ENCODE data around the gene MAST4.

Gene MAST4

DNA sequence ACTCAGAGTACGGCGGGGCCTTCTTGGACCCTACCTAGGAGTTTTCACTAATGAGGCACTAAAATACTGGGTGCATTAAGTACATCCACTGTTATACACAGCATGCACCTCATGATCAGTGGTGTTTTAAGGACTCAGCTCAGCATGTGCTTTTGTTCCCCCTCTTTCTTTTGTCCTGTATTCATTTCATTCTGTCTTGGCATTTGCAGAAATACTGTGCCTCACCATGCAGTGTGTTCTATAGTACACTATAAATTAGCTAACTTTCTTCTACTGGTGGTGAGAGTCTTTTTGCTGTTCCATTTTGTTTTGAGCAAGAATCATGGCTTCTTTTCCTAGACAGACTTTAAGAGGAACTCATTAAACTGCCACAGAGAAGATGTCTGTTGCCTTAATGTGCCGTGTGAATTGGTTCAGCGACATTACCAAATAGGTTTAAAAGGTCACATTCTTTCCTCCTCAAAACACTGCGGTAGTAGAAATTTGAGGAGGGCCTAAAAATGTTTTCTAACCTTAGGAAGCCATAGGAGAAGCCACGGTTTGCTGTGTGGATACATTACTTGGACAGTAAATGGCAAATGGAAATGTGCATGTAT lies 276.6 kb downstream of the MAST4 start:
- H3K27me3 ChIP-seq (replicated peaks; ENCODE audit: control insufficient read depth, insufficient read depth, low read length, poor library complexity, severe bottlenecking) = no peaks in the 10 kb centered on the region
- no peaks in the 10 kb centered on the region for H3K9me3 ChIP-seq (ENCODE audit: control insufficient read depth, low read length)
- no peak for DNase-seq
- no peak overlapping the region for H3K27ac ChIP-seq (ENCODE audit: insufficient read depth, low read length, poor library complexity, severe bottlenecking)
- no peaks in the 10 kb centered on the region for H3K36me3 ChIP-seq (ENCODE audit: control insufficient read depth, insufficient read depth, low read length)
- no peak overlapping the region for H3K4me3 ChIP-seq (ENCODE audit: insufficient read depth, low read depth, low read length, poor library complexity, severe bottlenecking)
- no peaks in the 10 kb centered on the region for H3K4me1 ChIP-seq (ENCODE audit: control insufficient read depth, insufficient read depth, low read length, poor library complexity, severe bottlenecking)

DNA sequence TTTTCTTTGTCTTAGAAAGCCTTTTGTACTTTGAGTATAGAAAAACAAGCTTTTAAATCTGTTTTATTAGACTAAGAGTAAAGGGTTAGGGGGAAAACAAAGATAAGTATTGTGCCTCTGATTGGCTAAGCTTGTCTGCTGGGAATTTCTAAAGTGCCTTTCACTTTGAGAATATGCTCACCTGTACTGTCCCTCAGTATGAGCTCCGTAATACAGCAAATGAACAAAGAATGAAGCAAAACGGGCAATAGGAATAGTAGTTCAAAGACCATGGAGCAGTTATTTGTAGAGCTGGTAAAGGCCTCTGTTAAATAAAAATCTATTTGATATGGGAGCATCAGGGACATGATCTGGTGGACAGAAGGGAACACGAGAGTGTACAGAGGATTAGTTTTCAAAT lies 277.8 kb downstream of the MAST4 start:
- Histone ChIP-seq H3K36me3 (ENCODE audit: control insufficient read depth, insufficient read depth, low read length) (no peaks in the 10 kb centered on the region), H3K9me3 (ENCODE audit: control insufficient read depth, low read length) (no peaks in the 10 kb centered on the region), H3K4me3 (ENCODE audit: insufficient read depth, low read depth, low read length, poor library complexity, severe bottlenecking) (no peak overlapping the region), H3K27me3 (replicated peaks; ENCODE audit: control insufficient read depth, insufficient read depth, low read length, poor library complexity, severe bottlenecking) (no peaks in the 10 kb centered on the region), H3K27ac (ENCODE audit: insufficient read depth, low read length, poor library complexity, severe bottlenecking) (no peak overlapping the region), H3K4me1 (ENCODE audit: control insufficient read depth, insufficient read depth, low read length, poor library complexity, severe bottlenecking) (no peaks in the 10 kb centered on the region)
- no peak for DNase-seq

DNA sequence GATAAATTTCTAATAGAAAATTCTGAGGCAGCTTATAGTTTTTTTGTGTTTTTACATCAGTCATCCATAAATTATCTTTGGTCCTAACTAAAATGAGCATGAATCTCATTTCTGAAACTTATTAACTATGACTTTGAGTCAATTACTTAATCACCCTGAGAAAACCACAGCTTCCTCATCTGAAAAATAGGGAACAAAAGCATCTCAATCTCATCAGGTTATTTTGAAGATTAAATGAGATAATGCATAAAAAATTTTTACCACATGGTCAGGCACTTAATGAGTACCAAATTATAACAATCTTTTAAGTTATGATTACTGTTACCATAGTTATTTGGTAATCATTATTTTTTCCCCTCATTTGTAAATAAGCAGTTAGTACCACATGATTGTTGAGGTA lies 279.1 kb downstream of the MAST4 start:
- no peaks in the 10 kb centered on the region for H3K4me1 ChIP-seq (ENCODE audit: control insufficient read depth, insufficient read depth, low read length, poor library complexity, severe bottlenecking)

DNA sequence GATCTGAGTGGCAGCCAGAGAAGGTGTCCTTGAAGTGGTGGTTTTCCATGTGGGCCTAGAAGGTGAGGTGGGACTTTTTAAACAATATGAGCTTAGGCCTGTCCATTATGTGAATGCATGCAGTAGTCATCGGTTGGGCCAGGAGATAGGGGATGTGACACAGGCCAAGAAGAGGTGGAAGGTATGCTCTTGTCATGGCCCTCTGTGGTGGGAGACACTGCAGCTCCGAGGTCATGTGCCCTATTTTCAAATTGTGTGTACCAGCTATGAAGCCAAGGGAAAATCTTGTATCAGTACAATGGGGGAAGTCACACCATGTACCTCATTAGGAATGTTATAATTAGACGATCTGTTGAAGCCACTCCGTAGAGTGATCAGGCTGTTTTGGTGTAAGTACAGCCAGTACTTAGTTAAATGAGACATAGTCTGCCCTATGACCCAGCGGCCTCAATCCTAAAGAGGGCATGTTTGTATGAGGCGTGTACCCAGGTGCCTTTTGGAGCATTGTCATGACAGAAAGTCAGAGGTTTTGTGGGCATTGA lies 280.1 kb downstream of the MAST4 start:
- Histone ChIP-seq H3K4me1 (ENCODE audit: control insufficient read depth, insufficient read depth, low read length, poor library complexity, severe bottlenecking) (no peaks in the 10 kb centered on the region), H3K9me3 (ENCODE audit: control insufficient read depth, low read length) (no peaks in the 10 kb centered on the region), H3K27ac (ENCODE audit: insufficient read depth, low read length, poor library complexity, severe bottlenecking) (no peak overlapping the region), H3K27me3 (replicated peaks; ENCODE audit: control insufficient read depth, insufficient read depth, low read length, poor library complexity, severe bottlenecking) (no peaks in the 10 kb centered on the region), H3K36me3 (ENCODE audit: control insufficient read depth, insufficient read depth, low read length) (no peaks in the 10 kb centered on the region), H3K4me3 (ENCODE audit: insufficient read depth, low read depth, low read length, poor library complexity, severe bottlenecking) (no peak overlapping the region)
- no peak for DNase-seq

More for the DNA sequence above, 279.1 kb downstream of the MAST4 start:
- Histone ChIP-seq H3K36me3 (ENCODE audit: control insufficient read depth, insufficient read depth, low read length) (no peaks in the 10 kb centered on the region), H3K4me3 (ENCODE audit: insufficient read depth, low read depth, low read length, poor library complexity, severe bottlenecking) (no peak overlapping the region), H3K27me3 (replicated peaks; ENCODE audit: control insufficient read depth, insufficient read depth, low read length, poor library complexity, severe bottlenecking) (no peaks in the 10 kb centered on the region), H3K27ac (ENCODE audit: insufficient read depth, low read length, poor library complexity, severe bottlenecking) (no peak overlapping the region), H3K9me3 (ENCODE audit: control insufficient read depth, low read length) (no peaks in the 10 kb centered on the region)
- no peak for DNase-seq

DNA sequence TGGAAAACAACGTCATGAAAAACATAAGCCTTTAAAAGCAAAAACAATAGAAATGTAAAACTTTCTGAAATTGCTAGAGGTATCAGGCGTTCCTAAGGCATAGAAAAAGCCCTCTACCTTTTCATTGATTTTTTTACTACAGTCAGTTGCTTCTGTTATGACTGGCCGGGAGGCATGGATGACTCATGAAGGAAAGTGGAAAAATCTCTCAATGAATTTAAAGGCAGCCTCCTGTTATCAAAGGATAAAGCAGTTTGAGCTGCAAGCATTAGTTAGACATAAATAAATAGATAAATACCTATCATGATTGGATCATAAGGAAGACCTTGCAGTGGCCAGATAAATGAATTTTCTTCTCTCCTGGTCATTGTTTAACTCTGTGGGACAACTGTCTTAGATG lies 281.6 kb downstream of the MAST4 start:
- Histone ChIP-seq H3K27ac (ENCODE audit: insufficient read depth, low read length, poor library complexity, severe bottlenecking) (no peak overlapping the region), H3K27me3 (replicated peaks; ENCODE audit: control insufficient read depth, insufficient read depth, low read length, poor library complexity, severe bottlenecking) (no peaks in the 10 kb centered on the region), H3K9me3 (ENCODE audit: control insufficient read depth, low read length) (no peaks in the 10 kb centered on the region), H3K36me3 (ENCODE audit: control insufficient read depth, insufficient read depth, low read length) (no peaks in the 10 kb centered on the region), H3K4me1 (ENCODE audit: control insufficient read depth, insufficient read depth, low read length, poor library complexity, severe bottlenecking) (no peaks in the 10 kb centered on the region), H3K4me3 (ENCODE audit: insufficient read depth, low read depth, low read length, poor library complexity, severe bottlenecking) (no peak overlapping the region)
- DNase-seq = no peak

DNA sequence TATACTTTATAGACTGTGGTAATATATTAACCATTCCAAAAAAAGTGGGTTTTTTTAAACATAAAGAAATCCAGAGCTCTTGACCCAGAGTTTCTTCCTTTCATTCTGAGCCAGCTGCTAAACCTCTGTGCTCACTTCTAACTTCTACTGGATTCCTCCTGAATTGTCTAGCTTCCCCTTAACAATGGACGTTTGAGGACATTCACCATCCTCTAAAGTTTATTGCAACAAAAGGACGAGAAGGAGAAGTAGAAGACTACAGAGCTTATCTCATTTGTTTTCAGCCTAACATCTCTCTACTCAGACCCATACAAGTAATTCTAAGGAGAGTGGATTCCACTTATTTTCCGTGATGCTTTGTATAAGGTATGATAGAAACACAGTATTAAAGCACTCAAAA lies 284.2 kb downstream of the MAST4 start:
- Histone ChIP-seq H3K4me1 (ENCODE audit: control insufficient read depth, insufficient read depth, low read length, poor library complexity, severe bottlenecking) (no peaks in the 10 kb centered on the region), H3K27ac (ENCODE audit: insufficient read depth, low read length, poor library complexity, severe bottlenecking) (no peak overlapping the region), H3K36me3 (ENCODE audit: control insufficient read depth, insufficient read depth, low read length) (no peaks in the 10 kb centered on the region), H3K27me3 (replicated peaks; ENCODE audit: control insufficient read depth, insufficient read depth, low read length, poor library complexity, severe bottlenecking) (no peaks in the 10 kb centered on the region), H3K9me3 (ENCODE audit: control insufficient read depth, low read length) (no peaks in the 10 kb centered on the region), H3K4me3 (ENCODE audit: insufficient read depth, low read depth, low read length, poor library complexity, severe bottlenecking) (no peak overlapping the region)
- DNase-seq = no peak

DNA sequence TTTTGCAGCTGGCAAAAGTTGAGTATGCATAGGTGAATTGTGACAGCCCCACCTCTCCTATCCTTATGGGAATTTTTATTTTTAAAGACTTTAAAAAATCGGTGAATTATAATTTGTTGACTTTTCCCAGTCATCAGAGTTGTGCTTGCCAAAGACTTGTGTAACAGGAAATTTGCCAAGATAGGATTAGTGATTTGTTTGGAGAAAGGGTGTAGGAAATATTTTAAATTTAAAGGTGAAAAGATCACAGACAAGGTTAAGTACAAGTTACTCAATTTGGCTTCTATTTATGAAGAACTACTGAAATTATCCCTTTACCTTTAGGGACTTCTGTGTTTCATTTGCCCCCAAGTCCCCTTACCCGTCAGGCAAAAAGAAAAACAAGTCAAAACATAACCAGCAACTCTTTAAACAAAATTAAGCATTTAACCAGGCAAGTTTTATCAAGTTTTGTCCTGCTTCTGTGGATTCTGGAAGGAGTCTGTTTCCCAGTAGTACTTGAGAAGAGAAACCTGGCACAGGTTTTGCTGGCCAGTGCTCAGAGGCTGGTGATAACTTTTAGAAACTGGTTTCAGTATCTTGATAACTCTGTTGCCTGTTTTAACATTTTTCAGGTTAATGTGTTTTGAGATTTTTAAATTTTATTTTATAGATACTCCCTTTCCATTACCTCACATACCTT lies 285.4 kb downstream of the MAST4 start:
- Histone ChIP-seq H3K4me3 (ENCODE audit: insufficient read depth, low read depth, low read length, poor library complexity, severe bottlenecking) (no peak overlapping the region), H3K36me3 (ENCODE audit: control insufficient read depth, insufficient read depth, low read length) (no peaks in the 10 kb centered on the region), H3K9me3 (ENCODE audit: control insufficient read depth, low read length) (no peaks in the 10 kb centered on the region), H3K27ac (ENCODE audit: insufficient read depth, low read length, poor library complexity, severe bottlenecking) (no peak overlapping the region), H3K27me3 (replicated peaks; ENCODE audit: control insufficient read depth, insufficient read depth, low read length, poor library complexity, severe bottlenecking) (no peaks in the 10 kb centered on the region), H3K4me1 (ENCODE audit: control insufficient read depth, insufficient read depth, low read length, poor library complexity, severe bottlenecking) (no peaks in the 10 kb centered on the region)
- no peak for DNase-seq

DNA sequence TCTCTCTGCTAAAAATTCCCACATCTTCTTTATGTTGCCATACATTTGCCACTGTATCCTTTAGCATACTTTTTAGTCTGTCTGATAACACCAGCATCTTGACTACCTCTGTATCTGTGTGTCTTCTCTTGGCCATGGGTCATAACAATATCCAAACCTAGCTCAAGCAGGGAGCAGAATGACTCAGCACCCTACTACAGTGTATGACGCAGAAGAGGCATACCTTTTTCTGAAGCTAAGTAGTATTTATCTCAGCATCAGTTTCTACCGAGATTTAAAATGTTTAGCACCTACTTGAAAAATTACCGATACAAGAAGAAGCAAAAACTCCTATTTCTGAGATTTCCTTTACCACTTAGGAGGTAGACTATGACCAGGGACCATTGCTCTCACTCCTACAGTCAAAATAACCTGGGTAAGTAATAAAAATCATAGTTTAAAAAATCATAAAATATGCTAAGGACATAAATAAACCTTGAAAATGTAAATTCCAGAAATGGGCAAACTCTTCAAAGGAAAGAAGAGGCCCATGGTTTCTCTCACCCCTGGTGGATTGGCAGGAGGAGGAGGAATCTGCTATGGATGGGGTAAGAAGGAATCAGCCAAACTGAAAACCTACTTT lies 286.5 kb downstream of the MAST4 start:
- no peaks in the 10 kb centered on the region for H3K4me1 ChIP-seq (ENCODE audit: control insufficient read depth, insufficient read depth, low read length, poor library complexity, severe bottlenecking)
- DNase-seq = no peak
- no peak overlapping the region for H3K4me3 ChIP-seq (ENCODE audit: insufficient read depth, low read depth, low read length, poor library complexity, severe bottlenecking)
- H3K9me3 ChIP-seq (ENCODE audit: control insufficient read depth, low read length) = no peaks in the 10 kb centered on the region
- H3K36me3 ChIP-seq (ENCODE audit: control insufficient read depth, insufficient read depth, low read length) = no peaks in the 10 kb centered on the region
- no peaks in the 10 kb centered on the region for H3K27me3 ChIP-seq (replicated peaks; ENCODE audit: control insufficient read depth, insufficient read depth, low read length, poor library complexity, severe bottlenecking)
- no peak overlapping the region for H3K27ac ChIP-seq (ENCODE audit: insufficient read depth, low read length, poor library complexity, severe bottlenecking)

DNA sequence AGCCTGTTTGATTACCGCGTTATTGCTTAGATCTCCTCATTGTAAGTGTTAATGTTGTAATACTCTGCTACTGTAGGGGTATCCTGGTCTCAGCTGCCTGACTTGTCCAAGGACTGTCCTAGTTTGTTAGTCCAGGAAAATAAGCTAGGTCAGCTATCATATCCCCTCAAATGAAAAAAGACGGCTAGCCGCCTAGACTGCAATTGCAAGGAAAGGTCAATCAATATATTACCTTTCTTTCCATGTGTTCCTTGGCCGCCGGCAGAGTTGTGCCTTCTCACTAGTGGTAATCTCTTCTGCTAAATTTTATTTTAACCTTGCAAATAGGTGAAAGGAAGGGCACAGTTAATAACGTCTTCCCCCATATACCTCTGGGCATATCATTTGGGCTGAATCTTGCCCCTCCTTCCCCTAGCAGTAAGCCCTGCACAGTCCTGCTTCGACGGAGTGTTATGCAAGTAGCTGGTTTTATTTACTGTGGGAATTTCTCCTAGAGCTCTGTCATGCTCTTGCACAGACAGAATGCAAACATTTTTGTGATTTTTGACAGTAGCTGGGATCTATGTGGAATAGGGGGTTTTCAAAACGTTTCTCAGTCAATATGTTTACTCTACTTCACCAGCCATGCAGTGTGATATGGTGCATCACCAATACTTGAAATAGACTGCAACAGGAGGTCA lies 288.5 kb downstream of the MAST4 start:
- H3K36me3 ChIP-seq (ENCODE audit: control insufficient read depth, insufficient read depth, low read length) = no peaks in the 10 kb centered on the region
- H3K4me3 ChIP-seq (ENCODE audit: insufficient read depth, low read depth, low read length, poor library complexity, severe bottlenecking) = no peak overlapping the region
- no peaks in the 10 kb centered on the region for H3K4me1 ChIP-seq (ENCODE audit: control insufficient read depth, insufficient read depth, low read length, poor library complexity, severe bottlenecking)
- no peaks in the 10 kb centered on the region for H3K9me3 ChIP-seq (ENCODE audit: control insufficient read depth, low read length)
- DNase-seq = no peak
- H3K27me3 ChIP-seq (replicated peaks; ENCODE audit: control insufficient read depth, insufficient read depth, low read length, poor library complexity, severe bottlenecking) = no peaks in the 10 kb centered on the region
- H3K27ac ChIP-seq (ENCODE audit: insufficient read depth, low read length, poor library complexity, severe bottlenecking) = no peak overlapping the region

DNA sequence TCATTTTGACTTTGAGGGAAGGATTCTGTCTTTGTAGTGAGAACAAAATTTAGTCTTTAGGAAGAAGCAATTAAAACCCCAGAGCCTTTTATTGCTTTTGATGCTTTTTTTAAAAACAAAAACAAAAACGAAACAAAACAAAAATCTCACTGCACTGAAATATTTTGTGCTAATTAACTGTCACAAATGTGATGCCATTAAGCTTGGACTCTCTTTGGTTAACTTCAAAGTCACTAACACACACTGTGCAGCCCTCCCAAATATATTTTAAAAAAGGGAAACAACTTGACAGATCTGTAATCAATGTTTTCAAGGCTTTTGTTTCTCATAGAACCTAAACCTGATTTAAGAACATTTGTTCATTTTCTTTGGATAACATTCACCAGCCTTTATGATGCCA lies 290.7 kb downstream of the MAST4 start:
- Histone ChIP-seq H3K4me3 (ENCODE audit: insufficient read depth, low read depth, low read length, poor library complexity, severe bottlenecking) (no peak overlapping the region), H3K4me1 (ENCODE audit: control insufficient read depth, insufficient read depth, low read length, poor library complexity, severe bottlenecking) (no peaks in the 10 kb centered on the region), H3K36me3 (ENCODE audit: control insufficient read depth, insufficient read depth, low read length) (no peaks in the 10 kb centered on the region)

More for the DNA sequence above, 290.7 kb downstream of the MAST4 start:
- DNase-seq = no peak
- H3K9me3 ChIP-seq (ENCODE audit: control insufficient read depth, low read length) = no peaks in the 10 kb centered on the region
- no peaks in the 10 kb centered on the region for H3K27me3 ChIP-seq (replicated peaks; ENCODE audit: control insufficient read depth, insufficient read depth, low read length, poor library complexity, severe bottlenecking)
- no peak overlapping the region for H3K27ac ChIP-seq (ENCODE audit: insufficient read depth, low read length, poor library complexity, severe bottlenecking)
